NCI-H1105 (cell line): ENCODE data around the gene ZNG1E.
"Not testable (repeated sequence)": the region's sequence is repeated elsewhere in the genome, so short reads cannot be mapped to it uniquely, and the experiment has no call there.

ENCODE experiments used
- DNase-seq: peaks from one replicate; lab custom pipeline; 2025; lab: John Stamatoyannopoulos, UW

The ZNG1E gene

GRCh38 chr9:65675589-65676021 is at the start of gene ZNG1E:
ZNG1E (plus strand) TSS chr9:65675928; CDS start chr9:65675977, 49 bp downstream.
- not testable (repeated sequence) for DNase-seq

GRCh38 chr9:65673579-65673978 is 2.1 kb upstream of the ZNG1E start:
- not testable (repeated sequence) for DNase-seq

GRCh38 chr9:65675018-65675417 is 710 bp upstream of the ZNG1E start:
- DNase-seq, result not testable (repeated sequence)

- not testable (repeated sequence) for DNase-seq
These were observed 661 bp downstream of the ZNG1E start for GRCh38 chr9:65676389-65676788.

GRCh38 chr9:65678533-65678932 is 2.8 kb downstream of the ZNG1E start:
- DNase-seq, result not testable (repeated sequence)

GRCh38 chr9:65703550-65703949 is 27.8 kb downstream of the ZNG1E start:
- DNase-seq, result not testable (repeated sequence)

- DNase-seq, result not testable (repeated sequence)
These were observed 38.7 kb downstream of the ZNG1E start for GRCh38 chr9:65714445-65714844.

- DNase-seq, result not testable (repeated sequence)
These were observed 61.4 kb downstream of the ZNG1E start, which contains the start of gene FOXD4L4 for GRCh38 chr9:65737096-65737564. FOXD4L4 (plus strand) TSS chr9:65737146; CDS start chr9:65737146, 0 bp downstream.

GRCh38 chr9:65738133-65738532 is 62.4 kb downstream of the ZNG1E start:
- DNase-seq, result not testable (repeated sequence)
